H7 (cell line): ENCODE results near the gene NOS1AP. TPM values are rescaled to one million over a fixed set of nuclear protein-coding genes. Genes with fewer than 3 reads are reported as not detected.
A peak's percentile ranks its signal among the peaks of the same experiment; 100 is the strongest.

Experiments
- DNase-seq: peaks from one replicate; pipeline ENCODE4 v3.0.0; 2012
- H3K27me3 ChIP-seq: 2 replicates; pipeline ENCODE4 v1.6.0; 2011; ENCODE audit warnings: mild to moderate bottlenecking, low read length; ENCODE audit not compliant: control insufficient read depth, insufficient read depth
- H3K36me3 ChIP-seq: replicated peaks from 2 replicates; pipeline ENCODE4 v1.5.1; 2011; ENCODE audit warnings: low read length; ENCODE audit not compliant: control insufficient read depth, insufficient read depth
- H3K4me3 ChIP-seq: 2 replicates; pipeline ENCODE4 v1.5.1; 2011; ENCODE audit warnings: low read depth, mild to moderate bottlenecking, control low read depth, low read length, moderate library complexity; ENCODE audit not compliant: insufficient read depth
- total RNA-seq: library from RNA; depleted of rRNA; stranded (reverse); fragments of >200 nt; shearing (Covaris generic); gene quantifications from 2 replicates; pipeline ENCODE4 v1.2.3, GENCODE V29; 2014

NOS1AP gene
- total RNA-seq, 1 experiment from 2014 or later: 5.4 TPM

DNA sequence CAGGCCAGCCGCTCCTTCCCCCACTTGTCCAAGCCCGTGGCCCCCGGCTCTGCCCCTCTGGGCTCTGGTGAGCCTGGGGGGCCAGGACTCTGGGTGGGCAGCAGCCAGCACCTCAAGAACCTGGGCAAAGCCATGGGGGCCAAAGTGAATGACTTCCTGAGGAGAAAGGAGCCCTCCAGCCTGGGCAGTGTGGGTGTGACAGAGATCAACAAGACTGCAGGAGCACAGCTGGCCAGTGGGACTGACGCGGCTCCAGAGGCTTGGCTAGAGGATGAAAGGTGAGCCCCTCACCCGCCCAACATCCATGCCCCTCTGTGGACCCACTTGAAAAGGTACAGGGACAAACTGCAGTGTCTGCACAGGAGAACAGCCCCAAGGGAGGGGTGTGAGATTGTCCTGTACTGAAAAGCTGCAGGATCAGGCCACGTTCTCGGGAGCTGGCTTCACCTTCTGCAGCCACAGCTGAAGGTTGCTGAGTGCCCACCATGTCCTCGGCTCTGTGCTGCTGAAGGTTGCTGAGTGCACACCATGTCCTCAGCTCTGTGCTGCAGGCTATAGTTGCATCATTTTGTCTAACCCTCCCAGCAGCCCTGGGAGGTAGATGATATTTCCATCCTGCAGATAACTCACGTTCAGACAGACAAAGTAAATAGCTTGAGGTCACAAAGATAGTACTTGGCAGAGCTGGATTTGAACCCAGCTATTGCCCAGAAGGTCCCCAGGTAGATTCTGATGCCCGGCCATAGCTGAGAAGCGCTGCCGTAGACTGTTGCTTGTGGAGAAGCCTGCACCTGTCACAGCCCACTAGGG is 312.7 kb downstream of the NOS1AP start:
- no peaks in the 10 kb centered on the region for H3K27me3 ChIP-seq
- DNase-seq: peak; percentile 20

GRCh38 chr1:162383091-162383490 is 313.6 kb downstream of the NOS1AP start:
- DNase-seq: no peak
- no peaks in the 10 kb centered on the region for H3K27me3 ChIP-seq
- H3K4me3 ChIP-seq: no peak overlapping the region
- peaks cover 2% of the 10 kb centered on the region for H3K36me3 ChIP-seq

More for the DNA sequence above, 312.7 kb downstream of the NOS1AP start:
- H3K4me3 ChIP-seq: no peak overlapping the region
- peaks cover 2% of the 10 kb centered on the region for H3K36me3 ChIP-seq

DNA sequence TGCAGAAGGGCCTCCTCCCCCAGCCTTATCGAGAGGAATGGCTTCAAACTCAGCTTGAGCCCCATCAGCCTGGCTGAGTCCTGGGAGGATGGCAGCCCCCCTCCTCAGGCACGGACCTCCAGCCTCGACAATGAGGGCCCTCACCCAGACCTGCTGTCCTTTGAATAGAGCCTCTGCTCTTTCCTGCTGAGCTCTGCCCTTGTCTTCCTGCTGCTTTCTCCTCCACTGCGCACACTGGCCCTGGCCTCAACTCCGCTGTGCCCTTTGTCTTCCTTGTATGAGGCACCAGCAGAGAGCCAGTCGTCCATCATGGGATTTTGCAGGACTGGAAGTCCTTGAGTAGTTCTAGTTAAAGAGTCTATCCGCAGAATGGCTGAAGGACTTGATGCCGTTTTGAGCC is 314.0 kb downstream of the NOS1AP start:
- Histone ChIP-seq H3K4me3 (no peak overlapping the region), H3K36me3 (peaks cover 2% of the 10 kb centered on the region), H3K27me3 (no peaks in the 10 kb centered on the region)
- DNase-seq: peak; percentile 19

DNA sequence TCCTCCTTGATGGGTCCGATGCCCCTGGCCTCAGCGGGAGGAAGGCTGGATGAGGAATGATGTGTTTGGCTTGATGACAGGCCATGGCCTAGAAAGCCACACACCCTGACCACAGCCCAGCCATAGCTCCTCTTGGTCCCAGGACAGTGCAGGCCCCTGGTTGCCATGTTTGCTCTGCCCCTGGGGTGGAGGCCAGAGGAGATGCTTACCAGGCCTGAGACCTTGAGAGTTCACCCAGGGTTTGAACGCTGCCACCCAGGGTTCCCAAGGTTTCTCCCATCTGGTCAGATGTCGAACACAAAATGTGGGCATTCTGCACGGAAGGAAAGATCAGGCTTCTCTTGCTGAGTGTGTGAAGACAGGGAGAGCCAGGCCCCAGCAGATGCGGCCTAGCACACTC is 314.6 kb downstream of the NOS1AP start:
- Histone ChIP-seq H3K4me3 (no peak overlapping the region), H3K27me3 (no peaks in the 10 kb centered on the region), H3K36me3 (peaks cover 2% of the 10 kb centered on the region)
- DNase-seq: peak; percentile 14

GRCh38 chr1:162384601-162385279 is 315.2 kb downstream of the NOS1AP start:
- DNase-seq: peak; percentile 31
- peaks cover 2% of the 10 kb centered on the region for H3K36me3 ChIP-seq
- no peak overlapping the region for H3K4me3 ChIP-seq
- H3K27me3 ChIP-seq: no peaks in the 10 kb centered on the region

DNA sequence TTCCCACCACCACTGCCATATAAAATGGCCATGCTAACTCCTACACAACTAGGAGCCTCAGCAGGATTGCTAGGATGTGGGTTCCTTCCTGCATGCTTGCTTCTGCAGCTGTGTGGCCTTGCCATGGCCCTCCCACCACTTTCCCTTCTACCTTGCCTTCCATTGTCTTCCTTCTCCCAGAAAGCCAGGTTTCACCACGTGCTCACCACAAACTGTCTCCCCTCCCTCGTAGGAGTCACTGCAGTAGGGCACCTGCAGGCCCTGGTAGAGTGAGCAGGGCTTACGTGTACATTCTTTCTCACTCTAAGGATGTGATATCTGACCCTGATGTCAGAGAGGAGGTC is 315.8 kb downstream of the NOS1AP start:
- Histone ChIP-seq H3K27me3 (no peaks in the 10 kb centered on the region), H3K36me3 (peaks cover 2% of the 10 kb centered on the region), H3K4me3 (no peak overlapping the region)
- DNase-seq: no peak

DNA sequence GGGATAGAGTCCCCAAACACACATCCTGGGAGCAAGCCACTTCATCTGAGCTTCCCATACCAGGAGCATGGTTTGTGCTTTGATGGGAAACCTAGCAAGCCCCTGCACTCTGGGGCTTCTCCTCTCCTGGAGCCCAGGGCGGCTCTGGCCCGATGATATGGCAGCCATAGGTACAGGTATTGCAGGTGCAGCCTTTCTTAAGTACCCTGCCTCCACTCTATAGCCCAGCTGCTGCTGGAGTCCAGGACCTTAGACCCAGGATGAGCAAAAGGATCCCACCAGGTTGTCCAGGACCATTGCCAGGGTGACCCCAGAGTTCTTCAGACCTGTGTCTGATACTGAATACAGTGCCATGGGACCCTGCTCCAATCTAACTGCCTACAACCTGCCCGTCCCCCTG is 316.2 kb downstream of the NOS1AP start:
- peak; percentile 6 for DNase-seq
- no peak overlapping the region for H3K4me3 ChIP-seq
- no peaks in the 10 kb centered on the region for H3K27me3 ChIP-seq
- H3K36me3 ChIP-seq: peaks cover 2% of the 10 kb centered on the region

- Histone ChIP-seq H3K4me3 (no peak overlapping the region), H3K27me3 (no peaks in the 10 kb centered on the region), H3K36me3 (peaks cover 2% of the 10 kb centered on the region)
- DNase-seq: peak; percentile 7
Measured at GRCh38 chr1:162386292-162387225, 317.1 kb downstream of the NOS1AP start.

GRCh38 chr1:162387226-162388082 is 318.0 kb downstream of the NOS1AP start:
- Histone ChIP-seq H3K36me3 (peaks cover 2% of the 10 kb centered on the region), H3K4me3 (no peak overlapping the region), H3K27me3 (no peaks in the 10 kb centered on the region)
- DNase-seq: peak; percentile 16

DNA sequence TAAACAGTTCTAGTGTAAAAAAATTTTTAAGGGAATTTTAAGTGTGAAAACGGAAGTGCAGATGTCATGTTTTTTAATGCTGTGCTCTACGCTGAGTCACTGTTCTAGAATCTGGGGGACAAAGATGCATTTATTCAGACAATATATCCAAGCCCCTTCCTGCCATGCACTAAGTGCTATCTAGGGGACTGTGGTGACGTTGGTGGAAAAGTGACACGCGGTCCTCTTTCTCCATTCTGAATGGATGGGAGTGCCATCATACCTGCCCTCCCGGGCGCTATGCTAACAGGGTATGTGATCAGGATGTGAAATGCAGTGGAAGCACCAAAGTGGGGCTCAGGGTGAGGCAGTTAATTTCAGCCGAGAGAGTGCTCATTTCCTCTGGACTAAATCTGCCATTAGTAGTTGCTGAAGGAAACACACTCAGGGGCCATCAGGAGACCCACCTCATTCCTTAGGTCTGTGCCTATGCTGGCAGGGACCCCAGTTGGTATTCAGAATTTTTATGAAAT is 318.6 kb downstream of the NOS1AP start:
- Histone ChIP-seq H3K36me3 (peaks cover 2% of the 10 kb centered on the region), H3K27me3 (no peaks in the 10 kb centered on the region), H3K4me3 (no peak overlapping the region)
- peak; percentile 28 for DNase-seq

GRCh38 chr1:162388615-162389014 is 319.1 kb downstream of the NOS1AP start:
- Histone ChIP-seq H3K36me3 (no peaks in the 10 kb centered on the region; the same call in 1 of the 2 replicates), H3K4me3 (no peak overlapping the region), H3K27me3 (no peaks in the 10 kb centered on the region)
- DNase-seq: peak; percentile 13

- H3K4me3 ChIP-seq: no peak overlapping the region
- DNase-seq: peak; percentile 30
- no peaks in the 10 kb centered on the region for H3K27me3 ChIP-seq
- H3K36me3 ChIP-seq: no peaks in the 10 kb centered on the region
Measured at GRCh38 chr1:162389021-162389818, 319.7 kb downstream of the NOS1AP start.

GRCh38 chr1:162389971-162390370 is 320.5 kb downstream of the NOS1AP start:
- peak; percentile 8 for DNase-seq
- H3K27me3 ChIP-seq: no peaks in the 10 kb centered on the region
- no peak overlapping the region for H3K4me3 ChIP-seq
- H3K36me3 ChIP-seq: no peaks in the 10 kb centered on the region
